NB4 (cell line): Measurements from ENCODE around the gene EMCN.
A peak's percentile ranks its signal among the peaks of the same experiment; 100 is the strongest.

Experiments used
- DNase-seq: peaks from one replicate; pipeline ENCODE4 v3.0.0; 2010; ENCODE audit warnings: low read depth
- H3K4me3 ChIP-seq: one replicate; pipeline ENCODE4 v1.5.1; 2011; ENCODE audit warnings: mild to moderate bottlenecking, low read depth, low read length, moderate library complexity
- CTCF ChIP-seq: IDR thresholded peaks from one replicate; pipeline ENCODE4 v1.5.1; 2012; ENCODE audit warnings: low read depth, low read length
- MAX ChIP-seq: IDR thresholded peaks from 2 replicates; pipeline ENCODE4 v1.6.1; 2011; ENCODE audit warnings: low read depth, low read length
- MYC ChIP-seq: IDR thresholded peaks from 2 replicates; pipeline ENCODE4 v1.6.1; 2011; ENCODE audit warnings: low read depth, low read length
- POLR2A ChIP-seq: IDR thresholded peaks from 2 replicates; pipeline ENCODE4 v1.6.1; 2011; ENCODE audit warnings: mild to moderate bottlenecking; ENCODE audit not compliant: insufficient read length; ENCODE audit errors: extremely low read depth

The EMCN gene

GRCh38 chr4:100422894-100423293 lies 94.9 kb downstream of the EMCN start:
- DNase-seq = no peak
- TF ChIP-seq CTCF (no peak), POLR2A (no peak), MYC (no peak), MAX (no peak)
- H3K4me3 ChIP-seq = no peak overlapping the region

- H3K4me3 ChIP-seq = no peak overlapping the region
- TF ChIP-seq POLR2A (no peak), CTCF (peak; percentile 21)
- peak; percentile 31 for DNase-seq
Measured at GRCh38 chr4:100421361-100421978, 96.4 kb downstream of the EMCN start.

GRCh38 chr4:100420571-100420970 lies 97.3 kb downstream of the EMCN start:
- no peak for DNase-seq
- no peak overlapping the region for H3K4me3 ChIP-seq
- no peak for TF ChIP-seq MAX
- no peak for TF ChIP-seq CTCF
- TF ChIP-seq POLR2A = no peak
- no peak for TF ChIP-seq MYC

GRCh38 chr4:100417565-100417964 lies 100.3 kb downstream of the EMCN start:
- no peak for DNase-seq
- no peak for TF ChIP-seq POLR2A
- H3K4me3 ChIP-seq = no peak overlapping the region

GRCh38 chr4:100414016-100414790 lies 103.6 kb downstream of the EMCN start:
- H3K4me3 ChIP-seq = no peak overlapping the region
- TF ChIP-seq POLR2A (no peak), MYC (no peak), MAX (no peak), CTCF (no peak)
- DNase-seq = no peak

GRCh38 chr4:100391863-100392262 lies 126.0 kb downstream of the EMCN start:
- no peak overlapping the region for H3K4me3 ChIP-seq
- peak; percentile 2 for DNase-seq
- no peak for TF ChIP-seq CTCF
- TF ChIP-seq POLR2A = no peak
- TF ChIP-seq MAX = no peak
- TF ChIP-seq MYC = no peak
